HG03066 (cell line): ENCODE measurements around the gene ATG4C.

Experiments
- ATAC-seq: cut with Tn5 transposase; IDR thresholded peaks from one replicate; pipeline ENCODE4 v1.9.1; 2021; ENCODE audit warnings: low read depth; ENCODE audit not compliant: unreplicated experiment

Gene ATG4C

GRCh38 chr1:62834400-62834961, 50.5 kb downstream of the ATG4C start:
- no peak for ATAC-seq

- ATAC-seq = no peak
Observed at GRCh38 chr1:62836856-62837540, 53.1 kb downstream of the ATG4C start.

- ATAC-seq = no peak
Observed at GRCh38 chr1:62840555-62840954, 56.6 kb downstream of the ATG4C start.

- peak; percentile 73 for ATAC-seq
Observed at GRCh38 chr1:62841587-62842169, 57.7 kb downstream of the ATG4C start.

GRCh38 chr1:62844030-62844429, 60.1 kb downstream of the ATG4C start:
- ATAC-seq = no peak

- no peak for ATAC-seq
Observed at GRCh38 chr1:62849031-62849430, 65.1 kb downstream of the ATG4C start.

GRCh38 chr1:62852253-62852652, 68.3 kb downstream of the ATG4C start:
- ATAC-seq = no peak

GRCh38 chr1:62856960-62857359, 73.0 kb downstream of the ATG4C start:
- ATAC-seq = no peak

- ATAC-seq = no peak
Observed at GRCh38 chr1:62869217-62869754, 85.4 kb downstream of the ATG4C start.

GRCh38 chr1:62870148-62870547, 86.2 kb downstream of the ATG4C start:
- ATAC-seq = no peak

- ATAC-seq = no peak
Observed at GRCh38 chr1:62875676-62876075, 91.7 kb downstream of the ATG4C start.

GRCh38 chr1:62876535-62876934, 92.6 kb downstream of the ATG4C start:
- no peak for ATAC-seq

- ATAC-seq = no peak
Observed at GRCh38 chr1:62877579-62877978, 93.6 kb downstream of the ATG4C start.

GRCh38 chr1:62879962-62880361, 96.0 kb downstream of the ATG4C start:
- no peak for ATAC-seq

- no peak for ATAC-seq
Observed at GRCh38 chr1:62882201-62883104, 98.5 kb downstream of the ATG4C start.

- no peak for ATAC-seq
Observed at GRCh38 chr1:62884156-62884740, 100.3 kb downstream of the ATG4C start.

GRCh38 chr1:62887799-62888507, 104.0 kb downstream of the ATG4C start:
- no peak for ATAC-seq

GRCh38 chr1:62891956-62892562, 108.1 kb downstream of the ATG4C start:
- ATAC-seq = no peak

- ATAC-seq = no peak
Observed at GRCh38 chr1:62897788-62898187, 113.9 kb downstream of the ATG4C start.
